MCF 10A (cell line): ENCODE data around the gene SFTPA1. TPM values are rescaled to one million over a fixed set of nuclear protein-coding genes. Genes with fewer than 3 reads are reported as not detected.
"Not testable (repeated sequence)": the region's sequence is repeated elsewhere in the genome, so short reads cannot be mapped to it uniquely, and the experiment has no call there.

Source experiments
- BruUV-seq: library from RNA; stranded (reverse); fragments of 400-500 nt; replicated peaks from 2 replicates; lab custom pipeline; 2021; lab: Mats Ljungman, UMichigan
- CTCF ChIA-PET: fragments of 300-600 bp; sonication (Branson Sonifier 250); formaldehyde crosslinking; extraction: SDS; loops from one replicate; lab custom pipeline; 2021; ENCODE audit warnings: antibody characterized with exemption, inconsistent platforms; lab: Yijun Ruan, JAX
- POLR2A ChIA-PET: fragments of 300-600, 350-650 bp; sonication (Branson Sonifier 250); formaldehyde crosslinking; extraction: SDS; loops from one replicate; lab custom pipeline; 2020; ENCODE audit warnings: antibody characterized with exemption, inconsistent platforms; lab: Yijun Ruan, JAX
- DNase-seq: peaks from one replicate; pipeline ENCODE4 v3.0.0-alpha.2; 2018; ENCODE audit not compliant: unreplicated experiment
- H3K27ac Mint-ChIP-seq: one replicate; pipeline ENCODE4 v1.8.0; 2022; ENCODE audit warnings: mild to moderate bottlenecking, low read depth, mixed read lengths; ENCODE audit not compliant: unreplicated experiment
- H3K27me3 Mint-ChIP-seq: one replicate; pipeline ENCODE4 v1.8.0; 2022; ENCODE audit warnings: mixed read lengths; ENCODE audit not compliant: insufficient read depth, unreplicated experiment
- H3K36me3 Mint-ChIP-seq: one replicate; pipeline ENCODE4 v1.8.0; 2022; ENCODE audit warnings: mild to moderate bottlenecking, moderate library complexity, mixed read lengths; ENCODE audit not compliant: insufficient read depth, unreplicated experiment
- H3K4me1 Mint-ChIP-seq: one replicate; pipeline ENCODE4 v1.8.0; 2022; ENCODE audit warnings: mixed read lengths; ENCODE audit not compliant: insufficient read depth, unreplicated experiment
- H3K4me3 Mint-ChIP-seq: one replicate; pipeline ENCODE4 v1.8.0; 2022; ENCODE audit warnings: mild to moderate bottlenecking, moderate library complexity, mixed read lengths; ENCODE audit not compliant: unreplicated experiment
- H3K9me3 Mint-ChIP-seq: one replicate; pipeline ENCODE4 v1.8.0; 2022; ENCODE audit warnings: mixed read lengths; ENCODE audit not compliant: unreplicated experiment
- intact Hi-C: fragments of 100-400 bp; cut with micrococcal nuclease; formaldehyde crosslinking; loops from 2 replicates; pipeline ENCODE4 v1.14.1; 2022
- total RNA-seq: library from RNA; stranded (reverse); gene quantifications from 2 replicates; pipeline ENCODE4 v1.2.3, GENCODE V29; 2022
- TF ChIP-seq, protein P1 (sequence below): fragments of 200-600 bp; IDR thresholded peaks from one replicate; pipeline ENCODE4 v1.8.0; 2022; ENCODE audit warnings: antibody characterized with exemption, mild to moderate bottlenecking; ENCODE audit not compliant: unreplicated experiment

Gene SFTPA1
- total RNA-seq, 1 experiment from 2014 or later = not detected

DNA sequence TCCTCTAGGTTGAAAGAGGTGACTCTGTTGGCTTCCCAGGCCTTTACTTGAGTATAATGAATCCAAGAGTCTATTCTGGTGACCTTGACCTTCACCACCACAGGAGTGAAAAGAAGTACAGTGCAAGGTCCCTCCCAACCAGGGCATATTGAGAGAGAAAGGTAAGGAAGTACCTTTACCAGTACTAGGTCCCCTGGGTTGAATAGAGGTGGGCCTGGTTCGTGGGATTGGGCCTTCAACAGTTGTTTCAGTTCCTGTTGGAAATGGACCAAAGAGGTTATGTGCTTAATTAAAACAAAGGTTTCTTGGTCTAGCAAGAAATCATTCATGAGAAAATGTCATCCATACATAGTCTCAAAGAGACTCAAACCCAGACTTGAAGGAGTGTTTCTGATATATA, 6.4 kb upstream of the SFTPA1 start:
- TF ChIP-seq, protein P1, sequence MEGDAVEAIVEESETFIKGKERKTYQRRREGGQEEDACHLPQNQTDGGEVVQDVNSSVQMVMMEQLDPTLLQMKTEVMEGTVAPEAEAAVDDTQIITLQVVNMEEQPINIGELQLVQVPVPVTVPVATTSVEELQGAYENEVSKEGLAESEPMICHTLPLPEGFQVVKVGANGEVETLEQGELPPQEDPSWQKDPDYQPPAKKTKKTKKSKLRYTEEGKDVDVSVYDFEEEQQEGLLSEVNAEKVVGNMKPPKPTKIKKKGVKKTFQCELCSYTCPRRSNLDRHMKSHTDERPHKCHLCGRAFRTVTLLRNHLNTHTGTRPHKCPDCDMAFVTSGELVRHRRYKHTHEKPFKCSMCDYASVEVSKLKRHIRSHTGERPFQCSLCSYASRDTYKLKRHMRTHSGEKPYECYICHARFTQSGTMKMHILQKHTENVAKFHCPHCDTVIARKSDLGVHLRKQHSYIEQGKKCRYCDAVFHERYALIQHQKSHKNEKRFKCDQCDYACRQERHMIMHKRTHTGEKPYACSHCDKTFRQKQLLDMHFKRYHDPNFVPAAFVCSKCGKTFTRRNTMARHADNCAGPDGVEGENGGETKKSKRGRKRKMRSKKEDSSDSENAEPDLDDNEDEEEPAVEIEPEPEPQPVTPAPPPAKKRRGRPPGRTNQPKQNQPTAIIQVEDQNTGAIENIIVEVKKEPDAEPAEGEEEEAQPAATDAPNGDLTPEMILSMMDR = no peak
- no peak overlapping the region for H3K4me3 Mint-ChIP-seq
- no peaks in the 10 kb centered on the region for H3K4me1 Mint-ChIP-seq
- CTCF ChIA-PET = interaction anchor here (0.7 kb wide), 1 partner anchor 420 kb away, joined by 7 read pairs; no protein-coding TSS in a partner anchor
- intact Hi-C loops = no loop called here
- H3K27me3 Mint-ChIP-seq = peaks cover 67% of the 10 kb centered on the region
- no peaks in the 10 kb centered on the region for H3K36me3 Mint-ChIP-seq
- POLR2A ChIA-PET = no interaction called here
- H3K27ac Mint-ChIP-seq = no peak overlapping the region
- H3K9me3 Mint-ChIP-seq = no peaks in the 10 kb centered on the region
- no TSS peak for BruUV-seq
- DNase-seq = no peak

DNA sequence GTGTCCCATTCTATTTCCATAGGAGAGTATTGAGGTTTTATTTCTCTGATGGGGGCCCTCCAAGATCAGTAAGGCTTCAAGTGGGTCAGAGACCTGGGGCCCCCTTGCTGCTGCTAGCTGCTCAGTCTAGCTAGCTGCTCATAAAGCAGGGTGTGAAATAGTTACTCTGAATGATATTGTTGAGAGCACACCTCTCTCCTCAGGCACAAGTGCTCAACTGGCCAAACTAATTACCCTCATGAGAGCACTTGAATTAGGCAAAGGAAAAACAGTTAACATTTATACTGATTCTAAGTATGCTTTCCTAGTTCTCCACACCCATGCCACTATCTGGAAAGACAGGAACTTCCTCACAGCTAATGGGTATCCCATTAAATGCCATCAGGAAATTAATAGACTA, 5.4 kb upstream of the SFTPA1 start:
- peaks cover 57% of the 10 kb centered on the region for H3K27me3 Mint-ChIP-seq
- intact Hi-C loops = no loop called here
- POLR2A ChIA-PET = no interaction called here
- no peaks in the 10 kb centered on the region for H3K36me3 Mint-ChIP-seq
- no peaks in the 10 kb centered on the region for H3K9me3 Mint-ChIP-seq
- DNase-seq = no peak
- TF ChIP-seq, protein P1 = no peak
- no peak overlapping the region for H3K27ac Mint-ChIP-seq
- H3K4me1 Mint-ChIP-seq = no peaks in the 10 kb centered on the region
- CTCF ChIA-PET = no interaction called here
- no TSS peak for BruUV-seq
- no peak overlapping the region for H3K4me3 Mint-ChIP-seq

DNA sequence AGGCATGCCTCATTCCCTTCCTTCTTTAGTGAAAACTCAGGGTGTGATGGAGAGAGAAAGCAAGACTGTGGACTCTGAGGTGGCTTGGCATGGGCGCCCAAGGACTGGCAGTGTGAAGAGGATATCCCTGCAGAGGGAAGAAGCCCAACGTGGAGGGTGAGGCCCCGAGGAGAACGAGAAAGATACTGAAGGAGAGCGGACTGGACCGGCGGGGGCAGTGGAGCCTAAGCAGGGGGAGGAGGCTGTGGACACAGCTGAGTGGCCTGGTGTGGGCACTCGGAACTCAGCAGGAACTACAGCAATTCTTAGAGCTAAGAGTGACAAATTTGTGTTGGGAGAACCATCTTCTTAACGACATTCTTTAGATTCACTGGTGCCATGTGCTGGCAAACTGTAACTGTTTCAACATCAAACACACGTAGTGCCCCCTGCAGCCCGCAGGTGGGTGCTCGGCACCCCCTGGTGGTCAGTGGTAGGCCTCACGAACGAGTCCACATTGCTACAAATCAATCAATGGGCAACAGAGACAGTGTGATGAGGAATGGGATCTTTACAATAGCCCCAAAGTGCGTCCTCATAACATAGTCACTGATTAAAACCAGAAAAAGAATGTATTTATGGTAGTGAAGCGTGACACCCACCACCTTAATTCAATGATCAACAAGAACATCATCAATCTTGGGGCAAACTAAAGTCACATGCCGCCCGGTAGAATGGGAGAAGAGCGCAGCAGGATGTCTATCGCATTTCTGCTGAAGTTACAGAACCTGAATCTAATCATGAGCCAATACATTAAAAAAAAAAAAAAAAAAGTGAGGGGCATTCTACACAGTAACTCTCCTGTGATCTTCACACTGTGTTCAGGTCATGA, 2.0 kb upstream of the SFTPA1 start:
- Mint-ChIP-seq H3K27me3 (peaks cover 49% of the 10 kb centered on the region), H3K36me3 (no peaks in the 10 kb centered on the region), H3K27ac (no peak overlapping the region), H3K4me3 (no peak overlapping the region), H3K9me3 (no peaks in the 10 kb centered on the region), H3K4me1 (no peaks in the 10 kb centered on the region)
- CTCF ChIA-PET = interaction anchor here (0.9 kb wide), 1 partner anchor 11 kb away, joined by 3 read pairs; no protein-coding TSS in a partner anchor
- intact Hi-C loops = loop anchor here (2.0 kb wide), 2 partner anchors 46 to 234 kb away; no protein-coding TSS in a partner anchor
- BruUV-seq = no TSS peak
- TF ChIP-seq, protein P1 = peak; percentile 33
- peak; percentile 41 for DNase-seq
- POLR2A ChIA-PET = no interaction called here

DNA sequence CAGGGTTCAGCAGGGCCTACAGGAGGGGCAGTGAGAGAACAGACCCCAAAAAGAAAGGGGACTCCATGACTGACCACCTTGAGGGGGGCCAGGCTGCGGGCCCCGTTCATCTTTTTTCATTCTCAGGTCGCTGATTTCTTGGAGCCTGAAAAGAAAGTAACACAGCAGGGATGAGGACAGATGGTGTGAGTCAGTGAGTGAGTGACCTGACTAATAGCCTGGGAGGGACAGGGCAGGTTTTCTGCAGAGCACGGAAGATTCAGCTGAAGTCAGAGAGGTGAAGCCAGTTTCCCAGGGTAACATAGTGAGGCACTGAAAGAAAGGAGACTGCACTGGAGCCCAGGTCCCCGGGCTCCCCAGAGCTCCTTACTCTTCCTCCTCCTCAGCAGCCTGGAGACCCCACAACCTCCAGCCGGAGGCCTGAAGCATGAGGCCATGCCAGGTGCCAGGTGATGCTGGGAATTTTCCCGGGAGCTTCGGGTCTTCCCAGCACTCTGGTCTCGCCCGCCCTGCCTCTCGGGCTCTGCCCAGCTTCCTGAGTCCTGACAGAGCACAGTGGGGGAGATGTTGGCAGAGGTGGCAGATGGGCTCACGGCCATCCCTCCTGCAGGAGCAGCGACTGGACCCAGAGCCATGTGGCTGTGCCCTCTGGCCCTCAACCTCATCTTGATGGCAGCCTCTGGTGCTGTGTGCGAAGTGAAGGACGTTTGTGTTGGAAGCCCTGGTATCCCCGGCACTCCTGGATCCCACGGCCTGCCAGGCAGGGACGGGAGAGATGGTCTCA, 646 bp downstream of the SFTPA1 start:
- H3K9me3 Mint-ChIP-seq, H3K4me3 Mint-ChIP-seq, H3K4me1 Mint-ChIP-seq, H3K27ac Mint-ChIP-seq, CTCF ChIA-PET, BruUV-seq, intact Hi-C loops, H3K36me3 Mint-ChIP-seq: not testable (repeated sequence)
- POLR2A ChIA-PET = interaction anchor here (0.6 kb wide), 2 partner anchors 21 to 382 kb away, joined by 3 read pairs; no protein-coding TSS in a partner anchor
- DNase-seq = peak; percentile 30
- peaks cover 46% of the 10 kb centered on the region for H3K27me3 Mint-ChIP-seq
